Endometrium (tissue), 2 donors: ENCODE data around the gene MROH8.
"Not testable (repeated sequence)": the region's sequence is repeated elsewhere in the genome, so short reads cannot be mapped to it uniquely, and the experiment has no call there.

Experiments
- FAIRE-seq: peaks from 2 replicates; lab custom pipeline; 2012; peaks lifted over from hg19 to GRCh38; lab: Jason Lieb, UNC
- donor health status: control.
- donor health status: control.

Gene MROH8

GRCh38 chr20:37154684-37155298, 24.6 kb downstream of the MROH8 start:
- no peak for FAIRE-seq

GRCh38 chr20:37152284-37152683, 27.1 kb downstream of the MROH8 start:
- FAIRE-seq: no peak

- no peak for FAIRE-seq
These were observed 27.8 kb downstream of the MROH8 start for GRCh38 chr20:37151529-37151928.

- FAIRE-seq: not testable (repeated sequence)
These were observed 28.5 kb downstream of the MROH8 start for GRCh38 chr20:37150864-37151263.

GRCh38 chr20:37147250-37147649, 32.1 kb downstream of the MROH8 start:
- FAIRE-seq: no peak

- FAIRE-seq: no peak
These were observed 34.4 kb downstream of the MROH8 start for GRCh38 chr20:37144856-37145404.

GRCh38 chr20:37142708-37143107, 36.6 kb downstream of the MROH8 start:
- no peak for FAIRE-seq

- no peak for FAIRE-seq
These were observed 41.8 kb downstream of the MROH8 start for GRCh38 chr20:37137547-37137946.

GRCh38 chr20:37133952-37134351, 45.4 kb downstream of the MROH8 start:
- no peak for FAIRE-seq

- FAIRE-seq: no peak
These were observed 47.9 kb downstream of the MROH8 start for GRCh38 chr20:37131486-37131885.

GRCh38 chr20:37128803-37129202, 50.5 kb downstream of the MROH8 start:
- FAIRE-seq: no peak

- not testable (repeated sequence) for FAIRE-seq
These were observed 53.1 kb downstream of the MROH8 start for GRCh38 chr20:37126290-37126689.

GRCh38 chr20:37123441-37123840, 55.9 kb downstream of the MROH8 start:
- no peak for FAIRE-seq

- FAIRE-seq: no peak
These were observed 58.9 kb downstream of the MROH8 start for GRCh38 chr20:37120497-37120896.

GRCh38 chr20:37119356-37120036, 59.9 kb downstream of the MROH8 start:
- FAIRE-seq: no peak

GRCh38 chr20:37114012-37114411, 65.3 kb downstream of the MROH8 start:
- FAIRE-seq: no peak

- FAIRE-seq: no peak
These were observed 67.4 kb downstream of the MROH8 start for GRCh38 chr20:37111926-37112455.

GRCh38 chr20:37108676-37109075, 70.7 kb downstream of the MROH8 start:
- FAIRE-seq: no peak

GRCh38 chr20:37102571-37102970, 76.8 kb downstream of the MROH8 start:
- no peak for FAIRE-seq

GRCh38 chr20:37096415-37097041, 82.8 kb downstream of the MROH8 start:
- no peak for FAIRE-seq

- FAIRE-seq: no peak
These were observed 83.5 kb downstream of the MROH8 start, which contains the start of gene RBL1 for GRCh38 chr20:37095599-37096414. Gene RBL1 (minus strand): TSS chr20:37095997. CDS start chr20:37095928, 69 bp downstream.

- FAIRE-seq: no peak
These were observed 84.2 kb downstream of the MROH8 start for GRCh38 chr20:37095108-37095598.
